SK-N-SH (cell line): Measurements from ENCODE around the gene MC3R. TPM values are rescaled to one million over a fixed set of nuclear protein-coding genes. Genes with fewer than 3 reads are reported as not detected.

Experiments
- CTCF ChIA-PET: fragments of 300-600, 350-600 bp; formaldehyde crosslinking; extraction: SDS; loops from one replicate; lab custom pipeline; 2021; lab: Yijun Ruan, JAX
- POLR2A ChIA-PET: fragments of 350-600 bp; sonication (Branson Sonifier 250); formaldehyde crosslinking; extraction: SDS; loops from one replicate; lab custom pipeline; 2020; ENCODE audit warnings: antibody characterized with exemption, inconsistent platforms; lab: Yijun Ruan, JAX
- DNase-seq: peaks from one replicate; pipeline ENCODE4 v3.0.0; 2012
- H2AFZ ChIP-seq: fragments of 200-600 bp; sonication (generic); 2 replicates; pipeline ENCODE4 v1.8.1; 2016; ENCODE audit warnings: antibody characterized with exemption, mild to moderate bottlenecking, low read depth
- H3F3A ChIP-seq: fragments of 200-600 bp; sonication (generic); replicated peaks from 2 replicates; pipeline ENCODE3; 2016; ENCODE audit warnings: antibody characterized with exemption, mild to moderate bottlenecking; ENCODE audit not compliant: insufficient read depth
- H3K27ac ChIP-seq, 2 experiments: fragments of 200-500 bp in 1 of 2; fragments of 200-600 bp in 1 of 2; sonication (Bioruptor generic) in 1 of 2; sonication (generic), shearing (Covaris generic) in 1 of 2; 2 replicates each; pipeline versions ENCODE4 v1.5.1 to v1.6.1; 2014 to 2016; ENCODE audit warnings: low read depth in 2 of 2, inconsistent platforms in 1 of 2, low read length in 1 of 2, mild to moderate bottlenecking in 1 of 2, mixed read lengths in 1 of 2
- H3K27me3 ChIP-seq: fragments of 200-600 bp; sonication (generic), shearing (Covaris generic); 2 replicates; pipeline ENCODE4 v1.6.1; 2016; ENCODE audit warnings: mixed run types; ENCODE audit not compliant: insufficient read depth
- H3K36me3 ChIP-seq, 2 experiments: fragments of 200-500 bp in 1 of 2; fragments of 200-600 bp in 1 of 2; sonication (Bioruptor generic) in 1 of 2; sonication (generic) in 1 of 2; replicated peaks in 1 of 2; 2 replicates each; pipeline versions ENCODE3 to v1.5.1; 2014 to 2016; ENCODE audit warnings: low read length in 1 of 2, mild to moderate bottlenecking in 1 of 2; ENCODE audit not compliant: insufficient read depth in 2 of 2, control insufficient read depth in 1 of 2
- H3K4me1 ChIP-seq, 2 experiments: fragments of 200-500 bp in 1 of 2; fragments of 200-600 bp in 1 of 2; sonication (Bioruptor generic) in 1 of 2; sonication (generic), shearing (Covaris generic) in 1 of 2; 2 replicates each; pipeline versions ENCODE4 v1.5.1 to v1.6.1; 2014 to 2016; ENCODE audit warnings: low read depth in 1 of 2, low read length in 1 of 2, mixed run types in 1 of 2; ENCODE audit not compliant: insufficient read depth in 2 of 2, control insufficient read depth in 1 of 2
- H3K4me2 ChIP-seq: fragments of 200-600 bp; sonication (generic), shearing (Covaris generic); 2 replicates; pipeline ENCODE4 v1.6.1; 2017; ENCODE audit warnings: mixed run types
- H3K4me3 ChIP-seq, 2 experiments: fragments of 200-500 bp in 1 of 2; fragments of 200-600 bp in 1 of 2; sonication (Bioruptor generic) in 1 of 2; sonication (generic), shearing (Covaris generic) in 1 of 2; 2 replicates each; pipeline versions ENCODE4 v1.5.1 to v1.8.1; 2014 to 2016; ENCODE audit warnings: low read depth in 2 of 2, inconsistent platforms in 1 of 2, low read length in 1 of 2, mild to moderate bottlenecking in 1 of 2, mixed read lengths in 1 of 2, moderate library complexity in 1 of 2
- H3K79me2 ChIP-seq: fragments of 200-600 bp; sonication (generic); 2 replicates; pipeline ENCODE4 v1.8.1; 2017; ENCODE audit warnings: mild to moderate bottlenecking; ENCODE audit not compliant: insufficient read depth
- H3K9ac ChIP-seq: fragments of 200-600 bp; sonication (generic); 2 replicates; pipeline ENCODE4 v1.6.1; 2017; ENCODE audit warnings: mixed run types
- H3K9me2 ChIP-seq: fragments of 200-600 bp; sonication (generic); 2 replicates; pipeline ENCODE4 v1.6.1; 2017; ENCODE audit warnings: mixed run types
- H3K9me3 ChIP-seq: fragments of 200-600 bp; sonication (generic); 2 replicates; pipeline ENCODE4 v1.6.1; 2017; ENCODE audit warnings: mixed run types, mild to moderate bottlenecking, moderate library complexity
- H4K20me1 ChIP-seq: fragments of 200-600 bp; sonication (generic); 2 replicates; pipeline ENCODE4 v1.6.1; 2017; ENCODE audit warnings: mild to moderate bottlenecking, mixed run types; ENCODE audit not compliant: insufficient read depth
- CHD2 ChIP-seq: fragments of 150-350 bp; IDR thresholded peaks from 2 replicates; pipeline ENCODE4 v1.6.1; 2018; ENCODE audit warnings: low read length; ENCODE audit not compliant: partially characterized antibody
- EP300 ChIP-seq, 2 experiments: IDR thresholded peaks; 2 replicates each; pipeline versions ENCODE4 v1.4.0 to v1.6.1; 2012; ENCODE audit warnings: borderline replicate concordance in 1 of 2, low read depth in 1 of 2, low read length in 1 of 2
- FOSL2 ChIP-seq: IDR thresholded peaks from 2 replicates; pipeline ENCODE4 v1.4.0; 2012; ENCODE audit warnings: low read depth, mild to moderate bottlenecking, moderate library complexity, borderline replicate concordance
- FOXM1 ChIP-seq: IDR thresholded peaks from 2 replicates; pipeline ENCODE4 v1.4.0; 2012; ENCODE audit warnings: low read depth, mild to moderate bottlenecking
- GABPA ChIP-seq: IDR thresholded peaks from 2 replicates; pipeline ENCODE4 v1.4.0; 2012; ENCODE audit warnings: low read depth, mild to moderate bottlenecking
- NFIC ChIP-seq: IDR thresholded peaks from 2 replicates; pipeline ENCODE4 v1.4.0; 2012; ENCODE audit warnings: borderline replicate concordance
- NRF1 ChIP-seq: IDR thresholded peaks from 2 replicates; pipeline ENCODE4 v1.6.1; 2012; ENCODE audit warnings: low read depth, mild to moderate bottlenecking, low read length
- RAD21 ChIP-seq: IDR thresholded peaks from 2 replicates; pipeline ENCODE4 v1.6.1; 2012; ENCODE audit warnings: mild to moderate bottlenecking, low read length
- RFX5 ChIP-seq: IDR thresholded peaks from 2 replicates; pipeline ENCODE4 v1.6.1; 2012; ENCODE audit warnings: mild to moderate bottlenecking, improper control_type of control experiment, low read length
- RXRA ChIP-seq: IDR thresholded peaks from 2 replicates; pipeline ENCODE4 v1.4.0; 2012; ENCODE audit warnings: low read depth, mild to moderate bottlenecking, borderline replicate concordance
- SIN3A ChIP-seq: IDR thresholded peaks from 2 replicates; pipeline ENCODE4 v1.6.1; 2012; ENCODE audit warnings: low read depth, mild to moderate bottlenecking, low read length, moderate library complexity, borderline replicate concordance
- SMC3 ChIP-seq: IDR thresholded peaks from 2 replicates; pipeline ENCODE4 v1.6.1; 2012; ENCODE audit warnings: low read depth, low read length, improper control_type of control experiment
- TCF12 ChIP-seq: IDR thresholded peaks from 2 replicates; pipeline ENCODE4 v1.4.0; 2012
- TEAD4 ChIP-seq: IDR thresholded peaks from 2 replicates; pipeline ENCODE4 v1.4.0; 2012; ENCODE audit warnings: mild to moderate bottlenecking, borderline replicate concordance; ENCODE audit not compliant: insufficient read depth
- WGBS: methylation state at CpG from one replicate; pipeline ENCODE4 v1.1.6; 2017; ENCODE audit warnings: low lambda C conversion rate; 5-methylcytosine and 5-hydroxymethylcytosine counted together
- polyA plus RNA-seq, 3 experiments: library from polyadenylated mRNA; depleted of rRNA; stranded (reverse); fragments of >200 nt; gene quantifications; 2 replicates each; pipeline ENCODE4 v1.2.3, GENCODE V29; 2012
- TF ChIP-seq, protein P1 (sequence below): IDR thresholded peaks from 2 replicates; pipeline ENCODE4; 2012
- TF ChIP-seq, protein P2 (sequence below): IDR thresholded peaks from 2 replicates; pipeline ENCODE4 v1.4.0; 2012; ENCODE audit warnings: low read depth, borderline replicate concordance
- TF ChIP-seq, protein P3 (sequence below): fragments of 200-600 bp; sonication (generic); IDR thresholded peaks from 2 replicates; pipeline ENCODE4 v1.6.1; 2017; ENCODE audit warnings: antibody characterized with exemption, mild to moderate bottlenecking, moderate library complexity
- TF ChIP-seq, protein P4 (sequence below): IDR thresholded peaks from 2 replicates; pipeline ENCODE4 v1.4.0; 2012; ENCODE audit warnings: low read depth
- TF ChIP-seq, protein P5 (sequence below): fragments of 150-350 bp; IDR thresholded peaks from 2 replicates; pipeline ENCODE4 v1.6.1; 2017; ENCODE audit warnings: antibody characterized with exemption, low read length, low read depth, borderline replicate concordance

The MC3R gene
- polyA plus RNA-seq, 1 of the 3 experiments (the other 2 are of a cell fraction) = not detected

DNA sequence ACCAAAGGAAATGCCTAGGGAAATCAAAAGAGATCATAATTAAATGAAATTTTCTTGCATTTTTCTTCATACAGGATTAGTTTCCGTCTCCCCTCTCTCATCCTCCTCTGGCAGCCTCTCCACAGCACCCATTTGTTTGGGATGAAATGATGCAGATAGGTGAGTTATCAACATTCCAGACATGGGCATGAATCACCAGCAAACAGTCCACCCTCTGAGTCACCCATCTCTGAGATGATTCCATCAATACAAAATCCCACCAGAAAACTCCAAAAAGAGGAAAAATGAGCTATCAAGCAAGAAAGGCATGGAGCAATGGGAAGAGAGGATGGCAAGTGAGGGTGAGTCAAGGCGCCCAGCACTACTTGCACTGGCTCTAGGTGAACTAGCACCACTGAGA lies 11.4 kb downstream of the MC3R start:
- Histone ChIP-seq H2AFZ (no peak overlapping the region), H3K9me3 (no peaks in the 10 kb centered on the region), H3K9ac (no peak overlapping the region), H4K20me1 (no peaks in the 10 kb centered on the region), H3K9me2 (no peaks in the 10 kb centered on the region), H3K4me2 (no peak overlapping the region), H3K4me3 (no peak overlapping the region), H3K27me3 (no peaks in the 10 kb centered on the region), H3K4me1 (no peaks in the 10 kb centered on the region), H3K79me2 (no peaks in the 10 kb centered on the region), H3F3A (no peaks in the 10 kb centered on the region), H3K27ac (no peak overlapping the region), H3K36me3 (no peaks in the 10 kb centered on the region)
- TF ChIP-seq RFX5 (no peak), SIN3A (no peak), FOXM1 (no peak), GABPA (no peak), TCF12 (no peak), TEAD4 (no peak), RAD21 (no peak), CHD2 (no peak)
- TF ChIP-seq, protein P1, sequence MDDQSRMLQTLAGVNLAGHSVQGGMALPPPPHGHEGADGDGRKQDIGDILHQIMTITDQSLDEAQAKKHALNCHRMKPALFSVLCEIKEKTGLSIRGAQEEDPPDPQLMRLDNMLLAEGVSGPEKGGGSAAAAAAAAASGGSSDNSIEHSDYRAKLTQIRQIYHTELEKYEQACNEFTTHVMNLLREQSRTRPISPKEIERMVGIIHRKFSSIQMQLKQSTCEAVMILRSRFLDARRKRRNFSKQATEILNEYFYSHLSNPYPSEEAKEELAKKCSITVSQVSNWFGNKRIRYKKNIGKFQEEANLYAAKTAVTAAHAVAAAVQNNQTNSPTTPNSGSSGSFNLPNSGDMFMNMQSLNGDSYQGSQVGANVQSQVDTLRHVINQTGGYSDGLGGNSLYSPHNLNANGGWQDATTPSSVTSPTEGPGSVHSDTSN = no peak
- TF ChIP-seq, protein P2, sequence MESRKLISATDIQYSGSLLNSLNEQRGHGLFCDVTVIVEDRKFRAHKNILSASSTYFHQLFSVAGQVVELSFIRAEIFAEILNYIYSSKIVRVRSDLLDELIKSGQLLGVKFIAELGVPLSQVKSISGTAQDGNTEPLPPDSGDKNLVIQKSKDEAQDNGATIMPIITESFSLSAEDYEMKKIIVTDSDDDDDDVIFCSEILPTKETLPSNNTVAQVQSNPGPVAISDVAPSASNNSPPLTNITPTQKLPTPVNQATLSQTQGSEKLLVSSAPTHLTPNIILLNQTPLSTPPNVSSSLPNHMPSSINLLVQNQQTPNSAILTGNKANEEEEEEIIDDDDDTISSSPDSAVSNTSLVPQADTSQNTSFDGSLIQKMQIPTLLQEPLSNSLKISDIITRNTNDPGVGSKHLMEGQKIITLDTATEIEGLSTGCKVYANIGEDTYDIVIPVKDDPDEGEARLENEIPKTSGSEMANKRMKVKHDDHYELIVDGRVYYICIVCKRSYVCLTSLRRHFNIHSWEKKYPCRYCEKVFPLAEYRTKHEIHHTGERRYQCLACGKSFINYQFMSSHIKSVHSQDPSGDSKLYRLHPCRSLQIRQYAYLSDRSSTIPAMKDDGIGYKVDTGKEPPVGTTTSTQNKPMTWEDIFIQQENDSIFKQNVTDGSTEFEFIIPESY = no peak
- TF ChIP-seq, protein P3, sequence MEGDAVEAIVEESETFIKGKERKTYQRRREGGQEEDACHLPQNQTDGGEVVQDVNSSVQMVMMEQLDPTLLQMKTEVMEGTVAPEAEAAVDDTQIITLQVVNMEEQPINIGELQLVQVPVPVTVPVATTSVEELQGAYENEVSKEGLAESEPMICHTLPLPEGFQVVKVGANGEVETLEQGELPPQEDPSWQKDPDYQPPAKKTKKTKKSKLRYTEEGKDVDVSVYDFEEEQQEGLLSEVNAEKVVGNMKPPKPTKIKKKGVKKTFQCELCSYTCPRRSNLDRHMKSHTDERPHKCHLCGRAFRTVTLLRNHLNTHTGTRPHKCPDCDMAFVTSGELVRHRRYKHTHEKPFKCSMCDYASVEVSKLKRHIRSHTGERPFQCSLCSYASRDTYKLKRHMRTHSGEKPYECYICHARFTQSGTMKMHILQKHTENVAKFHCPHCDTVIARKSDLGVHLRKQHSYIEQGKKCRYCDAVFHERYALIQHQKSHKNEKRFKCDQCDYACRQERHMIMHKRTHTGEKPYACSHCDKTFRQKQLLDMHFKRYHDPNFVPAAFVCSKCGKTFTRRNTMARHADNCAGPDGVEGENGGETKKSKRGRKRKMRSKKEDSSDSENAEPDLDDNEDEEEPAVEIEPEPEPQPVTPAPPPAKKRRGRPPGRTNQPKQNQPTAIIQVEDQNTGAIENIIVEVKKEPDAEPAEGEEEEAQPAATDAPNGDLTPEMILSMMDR = no peak
- TF ChIP-seq, protein P4, sequence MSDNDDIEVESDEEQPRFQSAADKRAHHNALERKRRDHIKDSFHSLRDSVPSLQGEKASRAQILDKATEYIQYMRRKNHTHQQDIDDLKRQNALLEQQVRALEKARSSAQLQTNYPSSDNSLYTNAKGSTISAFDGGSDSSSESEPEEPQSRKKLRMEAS = no peak
- no peak for DNase-seq
- ChIA-PET POLR2A (no interaction called here), CTCF (interaction anchor here (1.0 to 6.7 kb wide), 2 partner anchors 12 to 78 kb away, joined by 3 to 33 read pairs; partner anchors contain the start of gene MC3R)
- 7% methylated on average over 2 of the region's 2 CpGs for WGBS

DNA sequence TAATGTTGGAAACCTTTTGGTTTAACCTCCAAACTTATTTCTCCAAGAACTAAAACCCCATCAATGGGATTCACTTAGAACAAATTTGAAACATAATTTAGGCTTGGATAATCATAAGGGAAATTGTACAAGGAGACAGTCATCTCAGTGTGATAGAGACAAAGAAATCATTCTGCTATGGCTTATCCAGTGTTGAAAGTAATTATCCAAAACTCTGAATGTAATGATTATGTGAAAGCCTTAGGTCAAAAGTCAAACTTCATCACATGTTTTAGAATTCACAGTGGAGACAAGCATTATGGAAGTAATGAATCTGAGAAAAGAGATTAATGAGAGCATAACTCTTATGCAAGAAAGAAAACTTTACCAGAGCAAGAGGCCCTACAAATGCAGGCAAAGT lies 20.0 kb downstream of the MC3R start:
- TF ChIP-seq SMC3 (no peak), FOSL2 (no peak), EP300 (IDR thresholded peaks at IDR 0.05; ENCODE audit: borderline replicate concordance in 1 of 2, low read depth in 1 of 2, low read length in 1 of 2) (no peak), RFX5 (no peak), NRF1 (no peak), FOXM1 (no peak), RXRA (no peak), NFIC (no peak)
- TF ChIP-seq, protein P5, sequence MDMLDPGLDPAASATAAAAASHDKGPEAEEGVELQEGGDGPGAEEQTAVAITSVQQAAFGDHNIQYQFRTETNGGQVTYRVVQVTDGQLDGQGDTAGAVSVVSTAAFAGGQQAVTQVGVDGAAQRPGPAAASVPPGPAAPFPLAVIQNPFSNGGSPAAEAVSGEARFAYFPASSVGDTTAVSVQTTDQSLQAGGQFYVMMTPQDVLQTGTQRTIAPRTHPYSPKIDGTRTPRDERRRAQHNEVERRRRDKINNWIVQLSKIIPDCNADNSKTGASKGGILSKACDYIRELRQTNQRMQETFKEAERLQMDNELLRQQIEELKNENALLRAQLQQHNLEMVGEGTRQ = no peak
- Histone ChIP-seq H3F3A (no peaks in the 10 kb centered on the region), H2AFZ (no peak overlapping the region), H3K79me2 (no peaks in the 10 kb centered on the region), H3K9me3 (no peaks in the 10 kb centered on the region), H3K27me3 (no peaks in the 10 kb centered on the region), H3K4me3 (no peak overlapping the region), H3K27ac (no peak overlapping the region), H4K20me1 (no peaks in the 10 kb centered on the region), H3K9me2 (no peaks in the 10 kb centered on the region), H3K9ac (no peak overlapping the region), H3K36me3 (no peaks in the 10 kb centered on the region), H3K4me2 (no peak overlapping the region), H3K4me1 (no peaks in the 10 kb centered on the region; a peak in 1 of 4 replicates)
- ChIA-PET CTCF (no interaction called here), POLR2A (no interaction called here)
- no peak for DNase-seq
